ENCODE results near the gene SCYGR7.

DNA sequence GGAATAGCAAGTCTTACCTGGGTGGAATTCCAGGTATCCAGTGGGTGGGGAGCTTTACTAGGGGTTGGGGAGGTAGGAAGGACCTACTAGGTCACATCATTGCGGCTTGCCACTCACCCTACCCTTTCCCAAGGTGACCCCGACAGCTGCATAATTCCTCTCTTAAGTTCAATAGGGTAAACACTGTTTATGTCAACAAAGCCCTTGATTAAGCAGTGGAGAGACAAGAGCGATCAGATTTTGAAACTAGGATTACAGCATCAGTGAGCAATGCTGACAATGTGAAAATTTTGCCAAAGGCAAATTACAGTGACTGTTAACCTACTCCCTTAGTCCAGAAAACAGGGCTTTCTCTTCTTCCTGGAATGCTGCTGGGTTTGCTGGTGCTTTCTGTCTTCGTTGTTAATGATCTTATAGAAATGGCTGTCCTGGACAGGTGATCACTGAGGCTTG is 24.8 kb upstream of the SCYGR7 start:
- TF ChIP-seq CTCF (IDR thresholded peaks at IDR 0.05; ENCODE audit: low read depth, low read length, missing input control), result no peak
- peak; percentile 37 for TF ChIP-seq MAX (IDR thresholded peaks at IDR 0.05)
- peak; percentile 90 to 96 for TF ChIP-seq JUND (IDR thresholded peaks at IDR 0.05)
- TF ChIP-seq, protein P1, sequence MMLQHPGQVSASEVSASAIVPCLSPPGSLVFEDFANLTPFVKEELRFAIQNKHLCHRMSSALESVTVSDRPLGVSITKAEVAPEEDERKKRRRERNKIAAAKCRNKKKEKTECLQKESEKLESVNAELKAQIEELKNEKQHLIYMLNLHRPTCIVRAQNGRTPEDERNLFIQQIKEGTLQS (IDR thresholded peaks at IDR 0.05), result peak; percentile 91
